Endodermal cell (in vitro differentiated cells): ENCODE measurements around the gene BPIFB6. TPM values are rescaled to one million over a fixed set of nuclear protein-coding genes. Genes with fewer than 3 reads are reported as not detected.

Experiments used
- DNase-seq: peaks from one replicate; pipeline ENCODE4 v3.0.0-alpha.2; 2017
- H3K27ac ChIP-seq: 2 replicates; pipeline ENCODE4 v1.5.1; 2013; ENCODE audit warnings: mild to moderate bottlenecking, low read depth, low read length, moderate library complexity
- H3K27me3 ChIP-seq: 2 replicates; pipeline ENCODE4 v1.6.1; 2013; ENCODE audit warnings: mild to moderate bottlenecking, low read length, moderate library complexity; ENCODE audit not compliant: insufficient read depth, control insufficient read depth, poor library complexity, severe bottlenecking
- H3K36me3 ChIP-seq: 2 replicates; pipeline ENCODE4 v1.7.0; 2013; ENCODE audit warnings: mild to moderate bottlenecking, low read length, moderate library complexity; ENCODE audit not compliant: control insufficient read depth, insufficient read depth
- H3K4me1 ChIP-seq: one replicate; pipeline ENCODE4 v1.7.0; 2013; ENCODE audit warnings: low read length; ENCODE audit not compliant: control insufficient read depth, insufficient read depth
- H3K4me3 ChIP-seq: 2 replicates; pipeline ENCODE4 v1.5.1; 2013; ENCODE audit warnings: mild to moderate bottlenecking, low read length, moderate library complexity
- H3K9ac ChIP-seq: 2 replicates; pipeline ENCODE4 v1.6.1; 2013; ENCODE audit warnings: mild to moderate bottlenecking, low read length, moderate library complexity; ENCODE audit not compliant: poor library complexity, severe bottlenecking; ENCODE audit errors: extremely low read depth
- H3K9me3 ChIP-seq: 2 replicates; pipeline ENCODE4 v1.6.1; 2013; ENCODE audit warnings: mild to moderate bottlenecking, low read length, moderate library complexity; ENCODE audit not compliant: control insufficient read depth
- H3K27ac Mint-ChIP-seq: 2 replicates; pipeline ENCODE4 v1.8.0; 2020; ENCODE audit warnings: mixed read lengths
- H3K27me3 Mint-ChIP-seq: 2 replicates; pipeline ENCODE4 v1.8.0; 2021; ENCODE audit warnings: mild to moderate bottlenecking, mixed read lengths; ENCODE audit not compliant: insufficient read depth
- H3K36me3 Mint-ChIP-seq: 2 replicates; pipeline ENCODE4 v1.8.0; 2020; ENCODE audit warnings: low read depth, mixed read lengths
- H3K4me1 Mint-ChIP-seq: 2 replicates; pipeline ENCODE4 v1.8.0; 2020; ENCODE audit warnings: mixed read lengths
- H3K4me3 Mint-ChIP-seq: 2 replicates; pipeline ENCODE4 v1.8.0; 2020; ENCODE audit warnings: mild to moderate bottlenecking, moderate library complexity, mixed read lengths
- H3K9me3 Mint-ChIP-seq: 2 replicates; pipeline ENCODE4 v1.8.0; 2020; ENCODE audit warnings: mild to moderate bottlenecking, mixed read lengths
- WGBS, 2 experiments: methylation state at CpG; one replicate each; pipeline versions ENCODE4 v1.1.5 to v1.1.7; 2013; ENCODE audit warnings: missing lambda C conversion rate in 2 of 2, mixed read lengths in 1 of 2; ENCODE audit not compliant: insufficient coverage in 1 of 2, insufficient read length in 1 of 2; 5-methylcytosine and 5-hydroxymethylcytosine counted together
- total RNA-seq, 2 donors: library from RNA; stranded (reverse); fragmentation: NEBNext Ultra II Directional in 1 of 2; extraction: Animal tissue kit (Norgen Biotek cat#: 25700) in 1 of 2; gene quantifications; 2 replicates in 1 of 2; 3 replicates in 1 of 2; pipeline ENCODE4 v1.2.1, GENCODE V29; 2021
- TF ChIP-seq, protein P1 (sequence below): fragments of 200-600 bp; sonication (generic); conservative IDR thresholded peaks from 2 replicates; pipeline ENCODE4 v1.5.0; 2021; ENCODE audit warnings: antibody characterized with exemption, mild to moderate bottlenecking

The BPIFB6 gene
- total RNA-seq, 2 donors from 2014 or later, result not detected

DNA sequence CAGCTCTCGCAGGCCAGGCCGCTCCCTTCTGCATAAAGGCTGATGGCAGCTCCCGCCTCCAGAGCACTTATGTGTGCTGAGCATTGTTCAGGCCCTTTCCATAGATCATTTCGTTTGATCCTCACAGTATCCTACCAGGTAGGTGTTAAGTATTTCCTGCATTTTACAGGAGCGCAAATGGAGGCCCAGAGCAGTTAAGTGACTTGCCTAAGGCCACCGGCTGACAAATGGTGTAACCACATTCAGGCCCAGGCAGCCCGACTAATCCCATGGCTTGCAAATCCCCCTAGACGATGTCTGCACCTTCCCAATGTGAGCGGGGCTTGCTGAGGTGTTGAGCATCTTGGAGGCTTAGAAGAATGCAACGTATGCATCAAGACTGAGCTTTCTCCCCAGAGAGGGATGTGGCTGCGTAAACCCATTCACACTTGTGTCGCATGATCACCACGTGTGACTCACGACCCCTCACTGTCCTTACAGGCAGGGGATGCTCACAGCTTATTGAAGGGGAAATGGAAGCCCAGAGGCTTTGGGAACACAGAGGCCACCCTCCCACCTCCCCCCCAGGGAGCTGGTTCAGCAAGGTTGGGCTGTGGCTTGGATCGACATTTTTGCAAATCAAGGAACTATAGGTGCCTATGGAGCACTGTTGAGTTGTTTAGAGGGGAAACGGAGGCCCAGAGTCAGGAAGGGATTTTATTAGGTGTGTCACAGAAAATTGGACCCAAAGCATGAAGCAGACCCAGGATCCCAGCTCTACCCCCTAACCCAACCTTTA lies 16.9 kb upstream of the BPIFB6 start:
- no peak overlapping the region for H3K9ac ChIP-seq
- TF ChIP-seq, protein P1, sequence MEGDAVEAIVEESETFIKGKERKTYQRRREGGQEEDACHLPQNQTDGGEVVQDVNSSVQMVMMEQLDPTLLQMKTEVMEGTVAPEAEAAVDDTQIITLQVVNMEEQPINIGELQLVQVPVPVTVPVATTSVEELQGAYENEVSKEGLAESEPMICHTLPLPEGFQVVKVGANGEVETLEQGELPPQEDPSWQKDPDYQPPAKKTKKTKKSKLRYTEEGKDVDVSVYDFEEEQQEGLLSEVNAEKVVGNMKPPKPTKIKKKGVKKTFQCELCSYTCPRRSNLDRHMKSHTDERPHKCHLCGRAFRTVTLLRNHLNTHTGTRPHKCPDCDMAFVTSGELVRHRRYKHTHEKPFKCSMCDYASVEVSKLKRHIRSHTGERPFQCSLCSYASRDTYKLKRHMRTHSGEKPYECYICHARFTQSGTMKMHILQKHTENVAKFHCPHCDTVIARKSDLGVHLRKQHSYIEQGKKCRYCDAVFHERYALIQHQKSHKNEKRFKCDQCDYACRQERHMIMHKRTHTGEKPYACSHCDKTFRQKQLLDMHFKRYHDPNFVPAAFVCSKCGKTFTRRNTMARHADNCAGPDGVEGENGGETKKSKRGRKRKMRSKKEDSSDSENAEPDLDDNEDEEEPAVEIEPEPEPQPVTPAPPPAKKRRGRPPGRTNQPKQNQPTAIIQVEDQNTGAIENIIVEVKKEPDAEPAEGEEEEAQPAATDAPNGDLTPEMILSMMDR, result no peak
- Mint-ChIP-seq H3K27ac (no peak overlapping the region), H3K36me3 (no peaks in the 10 kb centered on the region), H3K4me3 (no peak overlapping the region), H3K4me1 (peaks cover 14% of the 10 kb centered on the region), H3K27me3 (peaks cover 26% of the 10 kb centered on the region), H3K9me3 (no peaks in the 10 kb centered on the region)
- WGBS, 2 experiments, result 51 to 57% methylated on average over 11 to 16 of the region's 16 CpGs
- H3K27ac ChIP-seq, result no peak overlapping the region
- no peaks in the 10 kb centered on the region for H3K36me3 ChIP-seq
- peaks cover 2% of the 10 kb centered on the region for H3K4me1 ChIP-seq
- no peak overlapping the region for H3K4me3 ChIP-seq
- no peaks in the 10 kb centered on the region for H3K9me3 ChIP-seq
- H3K27me3 ChIP-seq, result no peaks in the 10 kb centered on the region
- DNase-seq, result peak; percentile 97

DNA sequence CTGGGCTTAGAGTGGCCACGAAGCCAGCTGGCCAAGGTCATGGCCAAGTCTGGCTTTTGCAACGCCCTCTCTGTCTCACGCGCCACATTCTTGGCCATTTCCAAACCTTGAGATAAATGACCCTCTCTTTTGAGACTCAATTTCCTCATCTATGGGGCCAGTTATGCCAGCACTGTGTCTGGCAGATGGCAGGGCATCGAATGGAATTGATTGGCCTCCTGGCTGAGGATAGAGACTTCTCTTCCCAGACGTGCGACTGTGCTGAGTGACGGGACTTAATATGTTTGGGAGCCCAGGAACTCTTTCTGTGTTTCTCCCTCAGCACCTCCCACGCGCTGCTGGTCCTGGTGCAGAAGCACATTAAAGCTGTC lies 16.3 kb upstream of the BPIFB6 start:
- Mint-ChIP-seq H3K36me3 (no peaks in the 10 kb centered on the region), H3K4me1 (peaks cover 14% of the 10 kb centered on the region), H3K27ac (no peak overlapping the region), H3K9me3 (no peaks in the 10 kb centered on the region), H3K27me3 (peaks cover 26% of the 10 kb centered on the region), H3K4me3 (no peak overlapping the region)
- WGBS, 2 experiments, result 88 to 91% methylated on average over 10 of the region's 10 CpGs
- Histone ChIP-seq H3K9me3 (no peaks in the 10 kb centered on the region), H3K9ac (no peak overlapping the region), H3K4me3 (no peak overlapping the region), H3K27ac (no peak overlapping the region), H3K4me1 (no peaks in the 10 kb centered on the region), H3K36me3 (no peaks in the 10 kb centered on the region), H3K27me3 (no peaks in the 10 kb centered on the region)
- no peak for DNase-seq
- TF ChIP-seq, protein P1, result no peak

DNA sequence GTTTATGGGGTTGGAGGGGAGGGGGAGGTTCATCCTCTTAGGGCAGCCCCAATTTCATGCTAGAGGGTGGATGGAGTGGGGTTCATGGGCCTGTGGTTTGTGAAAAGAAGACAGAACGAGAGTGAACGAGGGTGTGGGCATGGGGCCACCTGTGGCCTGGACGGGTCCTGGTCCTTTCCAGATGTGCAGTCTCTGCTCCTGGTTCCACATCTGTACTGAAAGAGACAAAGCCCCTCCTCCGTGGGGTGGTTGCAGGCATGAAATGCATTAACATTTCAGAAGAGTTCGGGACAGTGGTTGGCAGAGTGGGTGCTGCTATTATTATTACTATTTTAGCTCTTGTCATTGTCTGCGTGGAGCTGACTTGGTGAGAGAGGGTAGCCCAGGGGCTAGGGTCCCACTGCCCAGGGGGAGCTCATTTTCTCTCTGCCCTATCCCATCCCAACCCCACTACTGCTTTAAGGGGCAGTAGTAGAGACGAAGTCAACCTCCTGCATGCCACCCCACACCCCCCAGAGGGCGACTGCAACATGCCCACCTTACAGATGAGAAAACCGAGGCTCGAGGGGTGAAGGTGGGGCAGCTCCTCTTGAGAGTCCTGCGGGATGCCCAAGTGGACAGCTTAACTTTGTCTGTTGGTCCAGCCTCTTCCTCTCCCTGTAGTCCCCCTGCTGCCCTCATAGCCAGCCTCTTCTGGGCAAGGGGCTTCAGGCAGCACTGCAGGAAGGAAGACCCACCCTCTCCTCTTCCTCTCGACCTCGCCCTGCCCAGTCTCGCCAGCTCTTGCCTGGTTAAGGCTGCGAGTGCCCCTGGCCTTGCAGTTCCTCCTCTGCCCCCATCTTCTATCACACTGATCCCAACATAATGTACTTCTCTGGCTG lies 15.5 kb upstream of the BPIFB6 start:
- TF ChIP-seq, protein P1, result no peak
- WGBS, 2 experiments, result 87 to 91% methylated on average over 7 to 15 of the region's 15 CpGs

More for the DNA sequence above, 15.5 kb upstream of the BPIFB6 start:
- Mint-ChIP-seq H3K27me3 (peaks cover 26% of the 10 kb centered on the region), H3K4me1 (peaks cover 14% of the 10 kb centered on the region), H3K36me3 (no peaks in the 10 kb centered on the region), H3K27ac (no peak overlapping the region), H3K9me3 (no peaks in the 10 kb centered on the region), H3K4me3 (no peak overlapping the region)
- Histone ChIP-seq H3K27me3 (no peaks in the 10 kb centered on the region), H3K4me1 (no peaks in the 10 kb centered on the region), H3K36me3 (no peaks in the 10 kb centered on the region), H3K9ac (no peak overlapping the region), H3K9me3 (no peaks in the 10 kb centered on the region), H3K4me3 (no peak overlapping the region), H3K27ac (no peak overlapping the region)
- no peak for DNase-seq
